Transverse colon (tissue), 4 donors: Measurements from ENCODE around the gene BCO1. TPM values are rescaled to one million over a fixed set of nuclear protein-coding genes. Genes with fewer than 3 reads are reported as not detected.

Experiments
- DNase-seq: peaks from one replicate; pipeline ENCODE4 v3.0.0-alpha.2; 2019
- H3K27ac ChIP-seq, 4 donors: fragments of 200-600 bp; sonication (generic); 2 replicates each; pipeline ENCODE4 v1.5.1; 2016 to 2018; ENCODE audit warnings: inconsistent platforms in 4 of 4
- H3K27me3 ChIP-seq: fragments of 200-600 bp; sonication (generic); 2 replicates; pipeline ENCODE4 v1.5.1; 2017; ENCODE audit warnings: inconsistent platforms
- H3K36me3 ChIP-seq, 4 donors: fragments of 200-600 bp; sonication (generic); 2 replicates each; pipeline ENCODE4 v1.5.1; 2017 to 2019; ENCODE audit warnings: inconsistent platforms in 4 of 4
- H3K4me1 ChIP-seq, 4 donors: fragments of 200-600 bp; sonication (generic); 2 replicates each; pipeline ENCODE4 v1.5.1; 2017 to 2020; ENCODE audit warnings: inconsistent platforms in 4 of 4
- H3K4me3 ChIP-seq, 4 donors: fragments of 200-600 bp; sonication (generic); 1 replicate in 1 of 4; 2 replicates in 3 of 4; pipeline versions ENCODE4 v1.5.1 to v1.6.1; 2017 to 2019; ENCODE audit warnings: inconsistent platforms in 4 of 4
- H3K9me3 ChIP-seq, 2 donors: fragments of 200-600 bp; sonication (generic); 2 replicates each; pipeline ENCODE4 v1.5.1; 2017 to 2019; ENCODE audit warnings: inconsistent platforms in 2 of 2
- CTCF ChIP-seq, 5 experiments: fragments of 200-600 bp in 3 of 5; fragments of 450-650 bp in 2 of 5; sonication (generic) in 3 of 5; IDR thresholded peaks; 1 replicate in 2 of 5; 2 replicates in 3 of 5; pipeline ENCODE4 v1.5.1; 2016 to 2017; ENCODE audit warnings: antibody characterized with exemption in 5 of 5, inconsistent platforms in 3 of 5, mild to moderate bottlenecking in 2 of 5, moderate library complexity in 1 of 5
- EP300 ChIP-seq: sonication (generic); formaldehyde crosslinking; IDR thresholded peaks from one replicate; pipeline ENCODE4 v1.6.1; 2017; ENCODE audit warnings: antibody characterized with exemption, low read depth
- POLR2A ChIP-seq: fragments of 450-650 bp; IDR thresholded peaks from one replicate; pipeline ENCODE4 v1.6.1; 2016; ENCODE audit warnings: antibody characterized with exemption, mild to moderate bottlenecking, moderate library complexity
- POLR2AphosphoS5 ChIP-seq, 3 donors: sonication (generic); formaldehyde crosslinking; IDR thresholded peaks; one replicate each; pipeline ENCODE4 v1.6.1; 2016; ENCODE audit warnings: antibody characterized with exemption in 3 of 3
- WGBS, 2 donors: methylation state at CpG; one replicate each; pipeline ENCODE4 v1.1.5; 2018; ENCODE audit warnings: low coverage in 1 of 2; 5-methylcytosine and 5-hydroxymethylcytosine counted together
- in situ Hi-C, 4 donors: fragments of 200-750 bp; cut with MboI; loops; one replicate each; pipeline versions ENCODE4 v1.15.0 to v1.15.1; 2017; ENCODE audit warnings: low sequenced_read_pairs in 3 of 4, low pct_ligation_motif_present in 1 of 4, low pct_unique_long_range_greater_than_20kb in 1 of 4
- intact Hi-C: fragments of 100-400 bp; cut with DNase I; formaldehyde crosslinking; loops from one replicate; pipeline ENCODE4 v1.15.1; 2023; ENCODE audit warnings: low total_unique reads
- total RNA-seq, 4 donors: library from RNA; depleted of rRNA; stranded (reverse); fragments of >200 nt; gene quantifications; one replicate each; pipeline ENCODE4 v1.1.0, GENCODE V29; 2016

The BCO1 gene
- total RNA-seq, 4 donors from 2014 or later = 1.6 to 18.3 (median 4.0) TPM

GRCh38 chr16:81251871-81252270, 13.4 kb downstream of the BCO1 start:
- 71% methylated on average over 2 of the region's 2 CpGs; no CpG with 5 or more reads in 1 of the 2 donors for WGBS, 2 donors
- peak overlapping the region in 2 of 4 donors; percentile 13 to 30 for H3K27ac ChIP-seq
- intact Hi-C loops = no loop called here

GRCh38 chr16:81253141-81253540, 14.7 kb downstream of the BCO1 start:
- Histone ChIP-seq H3K27ac (no peak overlapping the region), H3K27me3 (no peaks in the 10 kb centered on the region), H3K36me3 (no peaks in the 10 kb centered on the region), H3K4me3 (no peak overlapping the region), H3K4me1 (no peaks in the 10 kb centered on the region), H3K9me3 (no peaks in the 10 kb centered on the region)
- WGBS, 2 donors = 89 to 90% methylated on average over 2 to 5 of the region's 5 CpGs
- TF ChIP-seq EP300 (no peak), POLR2AphosphoS5 (IDR thresholded peaks at IDR 0.05) (no peak), POLR2A (no peak), CTCF (IDR thresholded peaks at IDR 0.05) (no peak)
- no peak for DNase-seq
- intact Hi-C loops = no loop called here
- in situ Hi-C loops = no loop called here

More at GRCh38 chr16:81251871-81252270, 13.4 kb downstream of the BCO1 start:
- Histone ChIP-seq H3K9me3 (no peaks in the 10 kb centered on the region), H3K36me3 (no peaks in the 10 kb centered on the region), H3K4me1 (no peaks in the 10 kb centered on the region), H3K27me3 (no peaks in the 10 kb centered on the region), H3K4me3 (no peak overlapping the region)
- in situ Hi-C loops = no loop called here
- DNase-seq = no peak
- TF ChIP-seq POLR2AphosphoS5 (IDR thresholded peaks at IDR 0.05) (peak in 2 of 3 donors; percentile 27 to 32), POLR2A (no peak)

- no peaks in the 10 kb centered on the region for H3K4me1 ChIP-seq
- H3K27ac ChIP-seq = no peak overlapping the region
- no peaks in the 10 kb centered on the region for H3K36me3 ChIP-seq
- intact Hi-C loops (no loop called here), in situ Hi-C loops (no loop called here)
- H3K4me3 ChIP-seq = no peak overlapping the region
- no peak for DNase-seq
- WGBS, 2 donors = 90% methylated on average over 5 of the region's 5 CpGs; no CpG with 5 or more reads in 1 of the 2 donors
- H3K27me3 ChIP-seq = no peaks in the 10 kb centered on the region
- TF ChIP-seq POLR2A (no peak), EP300 (no peak), POLR2AphosphoS5 (IDR thresholded peaks at IDR 0.05) (no peak), CTCF (IDR thresholded peaks at IDR 0.05) (no peak)
- H3K9me3 ChIP-seq = no peaks in the 10 kb centered on the region
Observed at GRCh38 chr16:81254922-81255526, 16.5 kb downstream of the BCO1 start.

- 75 to 87% methylated on average over 4 of the region's 4 CpGs for WGBS, 2 donors
- Histone ChIP-seq H3K36me3 (no peaks in the 10 kb centered on the region), H3K4me3 (no peak overlapping the region), H3K4me1 (peaks cover 0 to 10% (median 3%) of the 10 kb centered on the region in 4 donors), H3K9me3 (no peaks in the 10 kb centered on the region), H3K27me3 (no peaks in the 10 kb centered on the region), H3K27ac (no peak overlapping the region)
- DNase-seq = no peak
- no peak for TF ChIP-seq POLR2AphosphoS5 (IDR thresholded peaks at IDR 0.05)
- no peak for TF ChIP-seq POLR2A
- TF ChIP-seq CTCF (IDR thresholded peaks at IDR 0.05) = no peak
- TF ChIP-seq EP300 = no peak
- in situ Hi-C loops (loop anchor here in 1 of 4 donors (10.0 kb wide), 1 partner anchor 55 kb away; the partner anchor contains the start of gene GAN), intact Hi-C loops (no loop called here)
Observed at GRCh38 chr16:81259916-81260315, 21.4 kb downstream of the BCO1 start.
